Pancreas (tissue), 10 donors: ENCODE data around the gene RPS6KA5. TPM values are rescaled to one million over a fixed set of nuclear protein-coding genes. Genes with fewer than 3 reads are reported as not detected.
"Not testable (repeated sequence)": the region's sequence is repeated elsewhere in the genome, so short reads cannot be mapped to it uniquely, and the experiment has no call there.

ENCODE experiments used
- ATAC-seq, 4 donors: fragments of 200-7000 bp; cut with Tn5 transposase; one replicate each; pipeline versions ENCODE4 v1.8.0 to v1.9.1; 2020; ENCODE audit warnings: mild to moderate bottlenecking in 4 of 4, moderate library complexity in 4 of 4
- DNase-seq, 6 donors: peaks; one replicate each; pipeline ENCODE4 v3.0.0-alpha.2; 2020
- FAIRE-seq: peaks from 2 replicates; lab custom pipeline; 2012; peaks lifted over from hg19 to GRCh38; lab: Jason Lieb, UNC
- H3K27ac ChIP-seq, 4 donors: fragments of 200-600 bp; sonication (generic); 1 replicate in 3 of 4; 2 replicates in 1 of 4; pipeline versions ENCODE4 v1.5.0 to v1.8.0; 2020
- H3K27me3 ChIP-seq, 4 donors: fragments of 200-600 bp; one replicate each; pipeline ENCODE4 v1.8.0; 2021
- H3K36me3 ChIP-seq, 3 donors: fragments of 200-600 bp; sonication (generic) in 1 of 3; one replicate each; pipeline versions ENCODE4 v1.5.0 to v1.8.0; 2020 to 2021
- H3K4me1 ChIP-seq, 3 donors: fragments of 200-600 bp; one replicate each; pipeline ENCODE4 v1.8.0; 2021
- H3K4me3 ChIP-seq, 4 donors: fragments of 200-600 bp; sonication (generic) in 2 of 4; one replicate each; pipeline versions ENCODE4 v1.5.0 to v1.8.0; 2020 to 2021
- H3K9me3 ChIP-seq, 4 donors: fragments of 200-600 bp; one replicate each; pipeline ENCODE4 v1.8.0; 2021
- WGBS, 2 donors: extraction: QIAGEN DNeasy Blood & Tissue Kit; methylation state at CpG; one replicate each; pipeline ENCODE4 v1.1.7; 2013; 5-methylcytosine and 5-hydroxymethylcytosine counted together
- intact Hi-C, 3 donors: fragments of 100-400 bp; cut with DNase I; formaldehyde crosslinking; loops; one replicate each; pipeline versions ENCODE4 v1.11.1 to v1.14.2; 2022
- polyA plus RNA-seq, 2 donors: library from polyadenylated mRNA; stranded (reverse); fragments of 200-250 nt; gene quantifications; one replicate each; pipeline ENCODE4 v1.2.3, GENCODE V29; 2013
- total RNA-seq, 6 donors: library from RNA; stranded (reverse); fragmentation: NEBNext Ultra II Directional in 4 of 6; extraction: Animal tissue kit (Norgen Biotek cat#: 25700) in 4 of 6; gene quantifications; one replicate each; pipeline versions ENCODE4 v1.2.1 to v1.2.4, GENCODE V29; 2021 to 2023
- TF ChIP-seq, protein P1 (sequence below), 4 donors: fragments of 200-600 bp; sonication (generic) in 3 of 4; IDR thresholded peaks; one replicate each; pipeline versions ENCODE4 v1.5.0 to v1.8.0; 2021; ENCODE audit warnings: antibody characterized with exemption in 4 of 4
- donor health status: healthy with polysubstance abuse.
- donor health status: DM: no; HTN: no; CAD: no; lungs with moderate emphysema.
- donor health status: DM: no; HTN: no; CAD: no.
- donor health status: control.
- donor health status: control.
- donor health status: Bipolar disorder and iron deficiency.
- donor health status: DM: yes; HTN: yes; CAD: no.
- donor health status: DM: no; HTN: no; CAD: no.
- donor health status: DM: no; HTN: no; CAD: no.
- donor health status: DM: yes; HTN: yes; CAD: no.

The RPS6KA5 gene
- total and polyA plus RNA-seq, 8 donors: 0.95 to 3.5 (median 2.8) TPM

DNA sequence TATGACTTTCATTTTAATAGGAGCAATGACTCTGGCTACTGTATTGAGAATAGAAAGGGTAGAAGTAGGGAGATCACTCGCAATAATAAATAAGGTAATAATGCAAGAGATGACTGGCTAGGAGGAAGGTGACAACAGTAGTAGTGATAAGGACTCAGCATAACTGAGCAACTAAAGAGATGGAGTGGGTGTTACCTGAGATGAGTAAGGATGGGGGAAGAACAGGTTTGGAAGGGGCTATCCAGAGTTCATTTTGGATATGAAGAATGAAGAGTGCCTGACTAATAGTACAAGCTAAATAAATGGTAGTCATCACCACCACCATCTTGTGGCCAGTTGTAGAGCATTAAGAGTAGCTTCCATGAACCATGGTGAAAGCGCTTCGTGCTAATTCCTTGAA is 101.1 kb downstream of the RPS6KA5 start:
- no peaks in the 10 kb centered on the region for H3K27me3 ChIP-seq
- FAIRE-seq (no peak), DNase-seq (no peak), ATAC-seq (no peak)
- no peak overlapping the region for H3K4me3 ChIP-seq
- intact Hi-C loops: no loop called here
- H3K27ac ChIP-seq: no peak overlapping the region
- WGBS, 2 donors: 95% methylated on average over 3 of the region's 3 CpGs
- no peaks in the 10 kb centered on the region for H3K36me3 ChIP-seq
- no peaks in the 10 kb centered on the region for H3K9me3 ChIP-seq
- TF ChIP-seq, protein P1, sequence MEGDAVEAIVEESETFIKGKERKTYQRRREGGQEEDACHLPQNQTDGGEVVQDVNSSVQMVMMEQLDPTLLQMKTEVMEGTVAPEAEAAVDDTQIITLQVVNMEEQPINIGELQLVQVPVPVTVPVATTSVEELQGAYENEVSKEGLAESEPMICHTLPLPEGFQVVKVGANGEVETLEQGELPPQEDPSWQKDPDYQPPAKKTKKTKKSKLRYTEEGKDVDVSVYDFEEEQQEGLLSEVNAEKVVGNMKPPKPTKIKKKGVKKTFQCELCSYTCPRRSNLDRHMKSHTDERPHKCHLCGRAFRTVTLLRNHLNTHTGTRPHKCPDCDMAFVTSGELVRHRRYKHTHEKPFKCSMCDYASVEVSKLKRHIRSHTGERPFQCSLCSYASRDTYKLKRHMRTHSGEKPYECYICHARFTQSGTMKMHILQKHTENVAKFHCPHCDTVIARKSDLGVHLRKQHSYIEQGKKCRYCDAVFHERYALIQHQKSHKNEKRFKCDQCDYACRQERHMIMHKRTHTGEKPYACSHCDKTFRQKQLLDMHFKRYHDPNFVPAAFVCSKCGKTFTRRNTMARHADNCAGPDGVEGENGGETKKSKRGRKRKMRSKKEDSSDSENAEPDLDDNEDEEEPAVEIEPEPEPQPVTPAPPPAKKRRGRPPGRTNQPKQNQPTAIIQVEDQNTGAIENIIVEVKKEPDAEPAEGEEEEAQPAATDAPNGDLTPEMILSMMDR (IDR thresholded peaks at IDR 0.05): no peak
- H3K4me1 ChIP-seq: no peaks in the 10 kb centered on the region

DNA sequence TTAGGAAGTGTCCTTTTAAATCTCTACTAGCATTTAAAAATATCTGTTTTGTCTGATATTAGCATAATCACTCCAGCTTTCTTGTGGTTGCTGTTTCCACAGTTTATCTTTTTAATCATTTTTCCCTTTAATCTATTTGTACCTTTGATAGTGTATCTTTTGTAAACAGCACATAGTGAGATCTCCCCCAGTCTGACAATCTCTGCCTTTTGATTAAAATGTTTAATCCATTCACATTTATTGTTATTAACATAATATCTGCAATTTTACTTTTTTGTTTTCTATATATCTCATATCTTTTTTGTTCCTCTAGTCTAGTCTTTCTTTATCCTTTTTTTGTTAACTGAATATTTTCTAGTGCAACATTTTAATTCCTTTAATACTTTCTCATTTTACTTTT is 104.2 kb downstream of the RPS6KA5 start:
- no peaks in the 10 kb centered on the region for H3K36me3 ChIP-seq
- no peak for FAIRE-seq
- TF ChIP-seq, protein P1 (IDR thresholded peaks at IDR 0.05): no peak
- no peaks in the 10 kb centered on the region for H3K27me3 ChIP-seq
- H3K9me3 ChIP-seq: no peaks in the 10 kb centered on the region
- no peaks in the 10 kb centered on the region for H3K4me1 ChIP-seq
- no peak for ATAC-seq
- no peak overlapping the region for H3K4me3 ChIP-seq
- intact Hi-C loops: no loop called here
- DNase-seq: no peak
- H3K27ac ChIP-seq: no peak overlapping the region

DNA sequence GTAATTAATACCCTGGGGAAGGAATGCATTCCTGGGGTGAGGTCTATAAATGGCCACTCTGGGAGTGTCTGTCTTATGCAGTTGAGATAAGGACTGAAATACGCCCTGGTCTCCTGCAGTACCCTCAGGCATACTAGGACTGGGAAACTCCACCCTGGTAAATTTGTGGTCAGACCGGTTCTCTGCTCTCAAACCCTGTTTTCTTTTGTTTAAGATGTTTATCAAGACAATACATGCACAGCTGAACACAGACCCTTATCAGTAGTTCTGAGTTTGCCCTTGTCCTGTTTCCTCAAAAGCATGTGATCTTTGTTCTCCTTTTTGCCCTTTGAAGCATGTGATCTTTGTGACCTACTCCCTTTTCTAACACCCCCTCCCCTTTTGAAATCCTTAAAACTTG is 106.8 kb downstream of the RPS6KA5 start:
- FAIRE-seq: not testable (repeated sequence)

DNA sequence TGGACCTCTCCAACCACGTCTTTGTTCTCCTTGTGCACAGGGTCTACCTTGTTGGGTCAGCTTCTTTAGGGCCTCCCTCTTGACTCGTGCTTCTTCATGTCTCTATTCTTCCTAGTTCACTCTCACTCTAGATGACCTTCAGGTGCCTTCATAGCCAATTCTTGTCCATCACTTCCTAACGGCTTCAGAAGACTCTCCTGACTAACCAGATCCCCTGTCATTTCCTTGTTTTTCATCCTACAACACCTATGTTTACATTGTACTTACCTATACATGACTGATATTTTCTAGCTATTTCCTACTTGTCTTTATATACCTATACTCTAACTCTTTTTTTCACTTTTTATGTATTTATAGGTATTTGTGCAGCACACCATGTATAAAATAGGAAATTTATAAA is 117.1 kb downstream of the RPS6KA5 start:
- Histone ChIP-seq H3K4me3 (no peak overlapping the region), H3K4me1 (no peaks in the 10 kb centered on the region), H3K27ac (no peak overlapping the region), H3K36me3 (no peaks in the 10 kb centered on the region), H3K9me3 (no peaks in the 10 kb centered on the region), H3K27me3 (no peaks in the 10 kb centered on the region)
- ATAC-seq (no peak), DNase-seq (no peak), FAIRE-seq (no peak)
- intact Hi-C loops: no loop called here
- TF ChIP-seq, protein P1 (IDR thresholded peaks at IDR 0.05): no peak
- 82 to 95% methylated on average over 3 of the region's 3 CpGs for WGBS, 2 donors

More for the DNA sequence above, 106.8 kb downstream of the RPS6KA5 start:
- H3K27ac ChIP-seq, H3K36me3 ChIP-seq, H3K4me3 ChIP-seq, H3K4me1 ChIP-seq, ATAC-seq, intact Hi-C loops, DNase-seq, H3K27me3 ChIP-seq, H3K9me3 ChIP-seq: not testable (repeated sequence)
- WGBS, 2 donors: 60 to 65% methylated on average over 2 of the region's 2 CpGs

DNA sequence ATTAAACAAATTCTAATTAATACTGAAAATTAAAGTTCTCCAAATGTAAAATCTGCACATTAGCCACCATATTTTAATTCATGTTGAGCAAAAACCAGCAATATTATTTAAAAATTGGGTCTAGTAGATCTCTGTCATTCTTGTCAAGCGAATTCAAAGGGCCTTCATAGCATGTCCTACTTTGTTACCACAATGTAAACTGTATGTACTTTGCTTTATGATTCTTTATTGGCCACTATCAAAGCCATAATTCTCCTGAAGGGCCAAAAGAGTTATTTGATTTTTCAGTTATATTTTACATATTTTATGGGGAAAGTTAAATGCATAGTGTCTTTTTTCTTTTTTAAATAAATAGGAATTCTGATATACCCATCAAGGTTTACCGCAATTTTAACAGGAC is 117.9 kb downstream of the RPS6KA5 start:
- no peaks in the 10 kb centered on the region for H3K9me3 ChIP-seq
- WGBS, 2 donors: 95 to 98% methylated on average over 2 of the region's 2 CpGs
- H3K27ac ChIP-seq: no peak overlapping the region
- DNase-seq (no peak), ATAC-seq (no peak), FAIRE-seq (peak; percentile 47)
- H3K4me3 ChIP-seq: no peak overlapping the region
- H3K4me1 ChIP-seq: no peaks in the 10 kb centered on the region
- intact Hi-C loops: no loop called here
- TF ChIP-seq, protein P1 (IDR thresholded peaks at IDR 0.05): no peak
- no peaks in the 10 kb centered on the region for H3K36me3 ChIP-seq
- no peaks in the 10 kb centered on the region for H3K27me3 ChIP-seq
